Measurements from ENCODE around the gene PXMP4. TPM values are rescaled to one million over a fixed set of nuclear protein-coding genes. Genes with fewer than 3 reads are reported as not detected.
A peak's percentile ranks its signal among the peaks of the same experiment; 100 is the strongest.

PXMP4 gene
- polyA plus RNA-seq, 12 donors: 8.1 to 13.0 (median 10.4) TPM; not detected in 1

DNA sequence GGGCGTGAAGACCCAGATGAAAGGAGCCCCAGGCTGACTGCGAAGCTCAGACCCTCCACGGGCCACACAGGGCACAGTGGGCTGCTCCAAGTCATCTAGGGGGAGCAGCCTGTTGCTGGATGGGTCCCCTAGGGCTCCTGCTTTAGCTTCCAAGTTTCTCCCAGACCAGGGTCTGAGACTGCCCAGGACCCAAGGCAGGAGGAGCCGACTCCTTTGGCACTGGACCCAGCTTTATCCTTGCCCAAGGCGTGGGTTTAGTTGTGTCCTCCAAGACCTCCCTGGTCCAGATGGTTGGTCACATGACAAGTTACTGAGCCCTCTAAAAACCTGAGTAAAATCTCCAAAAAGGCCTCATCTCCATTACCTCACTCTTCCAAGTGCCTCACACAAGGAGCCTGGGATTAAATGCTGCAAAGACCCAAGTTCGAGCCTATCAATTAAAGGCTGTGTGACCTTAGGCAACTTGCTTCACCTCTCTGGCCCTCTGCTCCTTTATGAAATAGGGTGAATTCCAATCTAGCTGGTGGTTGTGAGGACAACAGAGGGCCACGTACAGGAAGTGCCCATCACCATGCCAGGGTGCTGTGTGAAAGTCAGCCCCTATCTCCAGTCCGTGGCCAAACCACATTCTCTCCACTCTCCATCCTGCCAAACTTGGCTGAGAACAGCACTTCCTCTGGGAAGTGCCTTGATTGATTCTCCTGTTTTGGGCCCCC is 48.4 kb downstream of the PXMP4 start:
- no peak for DNase-seq

DNA sequence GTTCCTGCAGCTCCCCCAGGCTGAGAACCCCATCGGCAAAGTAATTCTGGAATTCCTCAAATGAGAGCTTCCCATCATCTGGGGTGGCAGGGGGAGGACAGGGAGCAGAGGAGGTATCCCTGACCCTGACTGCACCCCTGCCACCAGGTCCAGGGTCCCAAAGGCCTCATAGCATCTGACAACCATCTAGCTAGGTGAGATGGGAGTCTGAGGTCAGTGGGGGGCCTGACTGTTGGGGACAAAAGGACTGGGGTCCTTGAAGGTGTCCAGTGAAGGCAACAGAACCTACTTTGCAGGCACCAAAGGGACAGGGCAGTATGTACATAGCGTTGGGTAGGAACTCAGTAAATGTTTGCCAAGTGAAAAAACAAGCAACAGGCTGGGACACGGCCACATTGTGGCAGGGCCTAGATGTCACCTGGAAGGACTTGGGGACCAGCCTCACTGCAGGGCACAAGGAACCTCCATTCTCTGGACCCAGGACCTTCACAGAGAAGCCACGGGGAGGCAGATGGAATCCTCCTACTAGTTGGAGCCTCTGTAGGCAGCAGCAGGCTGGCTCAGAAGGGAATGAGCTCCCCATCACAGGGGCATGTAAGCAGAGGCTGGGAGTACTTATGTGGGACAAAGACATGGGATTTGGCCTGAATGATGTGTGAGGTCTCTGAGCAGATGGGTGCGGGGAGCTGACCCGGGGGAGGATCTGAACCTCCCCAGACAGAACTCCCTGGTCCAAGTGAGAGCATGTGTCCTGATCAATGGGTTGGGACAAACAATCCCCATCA is 49.2 kb downstream of the PXMP4 start:
- DNase-seq: no peak

DNA sequence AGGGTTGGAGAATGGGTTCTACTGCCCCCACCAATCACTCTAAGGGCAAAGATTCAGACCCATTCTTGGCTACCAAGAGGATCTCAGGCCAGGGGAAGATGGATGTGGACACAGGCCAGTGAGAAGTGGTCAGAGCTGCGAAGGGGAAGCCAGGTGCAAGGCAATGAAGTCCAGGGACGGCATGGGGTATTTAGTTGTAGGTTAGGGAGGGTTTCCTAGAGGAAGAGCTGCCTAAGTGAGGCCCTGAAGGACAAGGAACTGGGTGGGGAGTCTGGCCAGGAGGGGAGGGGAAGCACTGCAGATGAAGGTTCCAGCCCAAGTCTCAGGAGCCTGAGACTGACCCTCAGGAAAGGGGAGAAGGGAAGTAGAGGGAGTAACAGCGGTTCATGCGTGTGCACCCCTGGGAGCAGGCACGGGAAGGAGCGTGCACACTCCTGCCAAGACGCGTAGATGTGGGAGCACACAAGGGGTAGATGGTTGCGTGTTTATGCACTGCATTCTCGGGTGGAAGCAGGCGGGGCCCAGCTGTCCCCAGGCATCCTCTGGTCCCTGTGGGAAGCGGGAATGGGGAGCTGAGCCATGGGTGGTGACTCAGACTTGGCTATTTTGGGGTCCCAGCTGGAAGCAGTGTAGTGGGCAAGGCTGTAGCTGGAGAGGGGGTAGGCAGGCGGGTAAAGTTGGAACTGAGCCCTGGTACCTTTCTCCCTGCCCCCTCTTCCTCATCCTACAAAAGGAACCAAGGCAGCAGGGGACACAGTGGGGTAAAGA is 50.1 kb downstream of the PXMP4 start:
- no peak for DNase-seq

GRCh38 chr20:33669224-33669623 is 50.9 kb downstream of the PXMP4 start:
- no peak for DNase-seq

DNA sequence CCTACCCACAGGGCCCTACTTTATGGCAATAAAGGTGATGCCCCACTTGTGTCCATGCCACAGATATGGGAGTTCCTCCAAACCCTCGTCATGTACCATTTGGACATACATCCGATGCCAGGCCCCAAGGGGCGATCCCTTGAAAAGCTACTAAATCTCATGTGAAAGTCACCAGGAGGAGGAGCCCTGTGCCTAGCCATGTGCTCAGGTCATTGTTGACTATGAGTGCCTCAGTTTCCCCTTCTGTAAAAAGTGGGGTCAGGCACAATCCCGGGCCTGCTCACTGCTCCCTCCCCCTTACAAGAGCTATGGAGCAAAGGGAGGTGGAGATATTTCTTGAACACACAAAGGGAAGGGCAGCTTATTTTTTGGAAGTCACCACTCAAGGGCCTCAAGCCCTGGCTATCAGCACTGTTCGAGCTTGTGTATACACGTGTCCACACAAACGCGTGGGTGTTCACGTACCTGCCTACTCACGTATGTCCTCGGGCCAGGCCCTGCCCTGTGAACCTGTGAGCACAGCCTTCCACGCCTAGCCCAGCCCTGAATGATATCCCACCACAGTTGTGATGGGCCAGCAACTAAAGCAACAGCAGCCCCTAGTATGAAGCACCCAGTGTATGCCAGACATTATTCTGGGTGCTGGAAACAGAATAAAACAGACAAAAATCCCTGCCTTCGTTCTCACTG is 51.5 kb downstream of the PXMP4 start:
- no peak for DNase-seq

GRCh38 chr20:33667676-33668465 is 52.2 kb downstream of the PXMP4 start:
- DNase-seq: peak; percentile 75

DNA sequence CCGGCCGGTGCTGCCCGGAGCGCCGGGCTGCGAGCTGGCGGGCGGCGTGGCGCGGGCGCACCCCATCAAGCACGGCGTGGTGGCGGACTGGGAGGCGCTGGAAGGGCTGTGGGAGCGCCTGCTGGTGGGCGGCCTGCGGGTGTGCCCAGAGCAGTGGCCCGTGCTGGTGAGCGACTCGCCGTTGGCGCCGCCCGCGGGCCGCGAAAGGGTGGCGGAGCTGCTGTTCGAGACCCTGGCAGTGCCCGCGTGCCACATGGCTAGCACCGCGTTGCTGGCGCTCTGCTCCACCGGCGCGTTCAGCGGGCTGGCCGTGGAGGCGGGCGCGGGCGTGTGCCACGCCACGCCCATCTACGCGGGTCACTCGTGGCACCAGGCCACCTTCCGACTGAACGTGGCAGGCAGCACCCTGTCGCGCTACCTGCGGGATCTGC is 52.9 kb downstream of the PXMP4 start:
- no peak for DNase-seq

DNA sequence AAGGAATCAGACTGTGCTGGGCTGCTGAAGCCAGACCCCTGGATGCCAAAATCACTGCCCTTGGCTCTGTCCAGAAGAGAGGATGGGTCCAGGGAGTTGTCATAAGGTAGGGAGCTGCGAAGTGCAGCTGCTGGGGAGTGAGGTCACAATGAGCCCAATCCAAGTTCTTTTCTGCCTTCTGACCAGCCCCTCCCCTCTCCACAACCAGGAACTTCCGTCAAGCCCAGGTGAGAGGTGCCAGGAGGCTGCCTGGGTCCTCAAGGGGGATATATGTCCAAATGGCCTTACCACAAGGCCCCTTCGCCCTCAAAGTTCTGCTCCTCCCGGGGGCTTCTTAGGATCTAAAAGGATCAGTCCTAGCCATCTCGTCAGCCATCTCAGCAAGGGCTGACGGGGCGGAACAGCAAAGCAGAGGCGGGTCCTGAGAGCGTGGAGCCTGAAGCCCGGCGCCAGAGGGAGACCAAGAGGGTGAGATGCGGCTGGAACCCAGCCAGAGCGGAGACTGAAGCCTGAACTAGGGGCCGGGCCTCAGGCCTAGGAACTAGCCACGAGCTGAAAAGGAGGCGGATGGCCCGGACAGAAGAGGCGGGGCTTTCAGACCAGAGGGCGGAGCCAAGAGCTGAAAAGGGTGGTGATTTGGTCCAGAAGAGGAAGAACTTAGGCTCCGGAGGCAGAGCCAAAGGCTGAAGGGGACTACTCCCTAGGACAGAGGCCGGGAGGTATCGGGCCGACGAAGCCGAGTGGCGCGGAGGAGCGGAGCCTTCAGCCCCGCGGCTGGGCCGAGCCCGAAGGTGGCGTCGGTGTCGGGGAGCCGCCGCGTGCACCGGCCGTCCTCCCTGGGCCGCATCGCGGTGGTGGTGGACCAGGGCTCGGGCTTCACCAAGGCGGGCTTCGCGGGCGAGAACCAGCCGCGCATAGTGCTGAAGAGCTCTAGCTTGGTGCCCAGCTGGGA is 53.5 kb downstream of the PXMP4 start, which contains the start of gene ACTL10:
ACTL10 (plus strand) TSS at position 651 of the 952 bp plus-strand sequence. CDS start 555 bp downstream, outside the sequence.
- peak; percentile 90 for DNase-seq

GRCh38 chr20:33664762-33665144 is 55.4 kb downstream of the PXMP4 start:
- DNase-seq: no peak

DNA sequence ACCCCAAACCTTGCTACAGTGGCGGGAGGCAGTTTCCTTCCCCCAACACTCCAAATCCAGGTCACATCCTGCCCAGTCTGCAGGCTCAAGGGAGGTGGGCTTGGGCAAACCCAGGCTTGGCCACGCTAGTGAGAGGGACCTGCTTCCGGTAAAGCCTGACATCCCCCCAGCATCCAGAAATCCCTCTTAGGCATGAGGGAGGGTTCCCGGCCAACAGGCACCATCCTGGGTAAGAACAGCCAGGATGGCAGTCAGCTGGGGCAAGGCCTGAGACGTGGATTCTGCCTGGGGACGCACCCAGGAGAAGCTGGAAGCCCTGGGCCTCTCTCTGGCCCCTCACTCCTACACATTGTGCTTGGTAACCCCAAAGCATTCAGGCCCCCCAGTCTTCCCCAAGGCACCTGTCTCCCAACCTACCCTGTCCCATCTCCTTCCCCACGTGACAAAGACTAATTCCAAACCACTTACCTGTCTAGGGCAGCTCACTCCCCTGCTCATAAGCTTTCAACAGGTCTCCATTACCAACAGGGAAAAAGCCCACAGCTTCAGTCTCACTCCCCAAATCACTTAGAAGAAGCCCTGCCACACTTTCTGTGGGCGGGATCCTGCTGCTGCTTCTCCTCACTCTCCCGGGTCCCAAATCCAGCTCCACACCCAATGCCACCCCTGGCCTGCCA is 55.9 kb downstream of the PXMP4 start:
- no peak for DNase-seq

DNA sequence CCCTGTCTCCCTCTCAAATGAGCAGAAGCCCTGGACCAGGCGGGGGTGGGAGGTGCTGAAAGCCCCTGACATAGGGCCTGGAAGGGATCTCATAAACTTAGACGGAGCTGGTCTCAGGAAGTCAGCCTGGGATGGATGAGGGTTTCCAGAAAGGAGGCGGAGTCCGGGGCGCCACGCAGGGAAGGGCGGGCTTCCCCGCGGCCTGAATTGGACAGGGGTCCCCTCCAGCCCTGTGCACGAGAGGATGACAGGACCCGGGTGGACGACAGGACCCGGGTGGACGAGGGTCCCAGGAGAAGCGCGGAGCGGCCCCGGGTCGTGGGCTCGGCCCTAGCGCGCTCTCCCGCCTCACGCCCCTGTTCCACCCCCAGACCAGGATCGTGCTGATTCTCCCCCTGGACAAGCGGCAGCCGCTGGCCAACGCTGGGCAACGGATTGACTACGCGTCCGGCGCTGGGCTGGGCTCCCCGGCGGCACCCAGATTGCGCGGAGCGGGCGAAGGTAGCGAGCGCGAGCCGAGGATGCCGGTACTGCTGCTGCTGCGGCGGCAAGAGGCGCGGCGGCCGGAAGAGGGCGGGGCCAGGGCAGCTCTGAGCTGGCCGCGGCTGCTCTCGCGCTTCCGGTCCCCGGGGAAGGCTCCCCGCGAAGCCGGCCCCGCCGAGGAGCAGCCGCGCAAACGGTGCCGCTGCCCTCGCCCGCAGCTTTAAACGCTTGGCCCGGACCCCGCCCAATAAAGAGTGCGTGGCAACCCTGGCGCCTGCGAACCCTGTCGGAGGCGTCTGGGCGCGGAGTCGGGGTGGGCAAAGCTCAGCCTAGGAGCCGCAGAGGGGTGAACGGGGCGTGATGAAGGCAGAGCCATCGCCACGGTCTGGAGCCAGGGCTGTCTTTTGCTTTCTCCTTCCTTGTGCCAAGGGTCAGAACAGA is 56.7 kb downstream of the PXMP4 start:
- DNase-seq: peak; percentile 75

- no peak for DNase-seq
Observed at GRCh38 chr20:33662172-33662571, 57.9 kb downstream of the PXMP4 start, which contains the start of gene C20orf144. TSS of gene C20orf144 (plus strand) at chr20:33662327. CDS start at chr20:33662346, 19 bp downstream.

DNA sequence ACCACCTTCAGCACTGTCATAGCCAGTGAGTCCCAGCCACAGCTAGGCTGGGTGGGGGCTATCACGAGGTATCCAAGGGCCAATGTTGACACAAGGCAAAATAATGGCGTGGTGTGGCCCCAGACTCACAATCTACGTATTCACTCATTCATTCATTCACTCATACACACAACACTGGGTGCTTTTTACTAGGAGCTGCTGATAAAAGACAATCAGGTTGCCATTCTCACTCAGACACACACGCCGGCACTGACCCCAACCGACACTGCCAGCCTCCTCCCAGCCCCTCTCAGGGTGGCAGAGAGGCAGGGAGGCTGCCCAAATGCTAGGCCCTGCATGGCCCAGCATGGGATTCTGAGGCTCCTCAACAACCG is 59.4 kb downstream of the PXMP4 start:
- no peak for DNase-seq

- no peak for DNase-seq
Observed at GRCh38 chr20:33660035-33660684, 60.0 kb downstream of the PXMP4 start.

DNA sequence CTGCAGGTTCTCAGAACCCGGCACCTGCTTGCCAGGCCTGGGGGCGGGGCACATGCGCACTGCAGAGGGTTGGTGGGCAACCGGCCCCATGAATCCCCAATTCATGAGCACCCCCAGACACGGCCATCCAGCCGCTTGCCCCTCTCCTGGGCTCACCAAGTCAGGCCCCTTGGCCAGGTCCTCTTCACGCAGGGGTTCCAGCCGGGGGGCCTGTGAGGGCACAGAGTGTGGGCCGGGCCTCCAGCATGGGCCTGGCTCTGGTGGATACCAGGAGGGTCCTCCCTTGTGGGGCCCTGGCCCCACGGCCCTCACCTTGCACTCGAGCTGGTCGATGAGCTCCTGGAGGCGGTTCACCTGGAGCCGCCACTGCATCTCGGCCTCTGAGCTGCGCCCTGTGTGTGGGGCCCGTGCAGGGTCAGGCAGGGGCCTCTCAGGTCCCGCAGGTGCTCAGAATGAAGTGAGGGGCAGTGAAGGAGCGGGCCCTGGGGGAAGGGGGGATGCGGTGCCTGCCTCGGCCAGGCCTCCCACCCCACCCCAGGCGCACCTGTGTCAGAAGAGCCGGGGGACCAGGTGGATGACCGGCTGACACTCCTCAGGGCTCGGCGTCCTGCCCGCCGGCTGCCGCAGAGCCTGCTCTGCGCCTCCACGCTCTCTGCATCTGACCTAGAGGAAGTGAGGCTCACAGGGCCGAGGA is 60.6 kb downstream of the PXMP4 start:
- no peak for DNase-seq

- no peak for DNase-seq
Observed at GRCh38 chr20:33658929-33659328, 61.2 kb downstream of the PXMP4 start.

GRCh38 chr20:33658510-33658909 is 61.6 kb downstream of the PXMP4 start:
- no peak for DNase-seq

Measured in muscle of arm (tissue), 12 donors.